HS-5 (cell line): ENCODE measurements around the gene TNNT1.

Experiments
- DNase-seq: peaks from one replicate; pipeline ENCODE4 v3.0.0-alpha.2; 2012; ENCODE audit warnings: low read depth

The TNNT1 gene

GRCh38 chr19:55141696-55142095 lies 7.3 kb downstream of the TNNT1 start:
- DNase-seq = no peak

GRCh38 chr19:55137915-55138314 lies 11.1 kb downstream of the TNNT1 start:
- no peak for DNase-seq

GRCh38 chr19:55136399-55137102 lies 12.5 kb downstream of the TNNT1 start:
- DNase-seq = no peak

GRCh38 chr19:55134736-55135135 lies 14.3 kb downstream of the TNNT1 start:
- DNase-seq = no peak

GRCh38 chr19:55133639-55134444 lies 15.2 kb downstream of the TNNT1 start:
- DNase-seq = no peak

GRCh38 chr19:55132453-55133129 lies 16.4 kb downstream of the TNNT1 start:
- DNase-seq = no peak

- no peak for DNase-seq
Observed at GRCh38 chr19:55131421-55131820, 17.6 kb downstream of the TNNT1 start.

- no peak for DNase-seq
Observed at GRCh38 chr19:55119053-55119452, 30.0 kb downstream of the TNNT1 start.

GRCh38 chr19:55118401-55118991 lies 30.5 kb downstream of the TNNT1 start:
- DNase-seq = no peak

GRCh38 chr19:55117663-55118391 lies 31.2 kb downstream of the TNNT1 start:
- DNase-seq = peak; percentile 93

GRCh38 chr19:55116859-55117662 lies 31.9 kb downstream of the TNNT1 start, which contains the start of gene PPP1R12C:
TSS of gene PPP1R12C (minus strand) at chr19:55117637. CDS start at chr19:55117543, 94 bp downstream.
- no peak for DNase-seq

- DNase-seq = peak; percentile 34
Observed at GRCh38 chr19:55116232-55116858, 32.7 kb downstream of the TNNT1 start.

GRCh38 chr19:55115446-55116065 lies 33.5 kb downstream of the TNNT1 start:
- no peak for DNase-seq

GRCh38 chr19:55114566-55115145 lies 34.4 kb downstream of the TNNT1 start:
- DNase-seq = no peak

GRCh38 chr19:55113570-55114039 lies 35.4 kb downstream of the TNNT1 start:
- peak; percentile 34 for DNase-seq

- no peak for DNase-seq
Observed at GRCh38 chr19:55112777-55113569, 36.0 kb downstream of the TNNT1 start.

- DNase-seq = no peak
Observed at GRCh38 chr19:55112246-55112776, 36.7 kb downstream of the TNNT1 start.

GRCh38 chr19:55111238-55111831 lies 37.7 kb downstream of the TNNT1 start:
- no peak for DNase-seq
